GM23248 (cell line): ENCODE results near the gene PRKCE. TPM values are rescaled to one million over a fixed set of nuclear protein-coding genes. Genes with fewer than 3 reads are reported as not detected.
A peak's percentile ranks its signal among the peaks of the same experiment; 100 is the strongest.

ENCODE experiments used
- DNase-seq: peaks from one replicate; pipeline ENCODE4 v3.0.0-alpha.2; 2015
- H2AFZ ChIP-seq: fragments of 200-600 bp; sonication (generic); 2 replicates; pipeline ENCODE4 v1.6.1; 2016; ENCODE audit warnings: antibody characterized with exemption
- H3F3A ChIP-seq: fragments of 200-600 bp; sonication (generic); 2 replicates; pipeline ENCODE4 v1.6.1; 2016; ENCODE audit warnings: mild to moderate bottlenecking, antibody characterized with exemption, mixed run types; ENCODE audit not compliant: insufficient read depth
- H3K27ac ChIP-seq: fragments of 200-600 bp; sonication (generic); 2 replicates; pipeline ENCODE4 v1.5.1; 2016; ENCODE audit warnings: mild to moderate bottlenecking
- H3K27me3 ChIP-seq: fragments of 200-600 bp; sonication (generic); replicated peaks from 2 replicates; pipeline ENCODE4 v1.6.1; 2016; ENCODE audit warnings: mild to moderate bottlenecking; ENCODE audit not compliant: insufficient read depth
- H3K36me3 ChIP-seq: fragments of 200-600 bp; sonication (generic); 2 replicates; pipeline ENCODE4 v1.6.1; 2016; ENCODE audit warnings: low read depth, mild to moderate bottlenecking
- H3K4me1 ChIP-seq: fragments of 200-600 bp; sonication (generic); 2 replicates; pipeline ENCODE4 v1.6.1; 2016; ENCODE audit warnings: mild to moderate bottlenecking; ENCODE audit not compliant: insufficient read depth
- H3K4me2 ChIP-seq: fragments of 200-600 bp; sonication (generic); one replicate; pipeline ENCODE4 v1.6.1; 2016; ENCODE audit warnings: mild to moderate bottlenecking; ENCODE audit not compliant: unreplicated experiment
- H3K4me3 ChIP-seq: fragments of 200-600 bp; sonication (generic); 2 replicates; pipeline ENCODE4 v1.5.1; 2016; ENCODE audit warnings: mild to moderate bottlenecking
- H3K79me2 ChIP-seq: fragments of 200-600 bp; sonication (generic); 2 replicates; pipeline ENCODE4 v1.6.1; 2016; ENCODE audit warnings: mild to moderate bottlenecking; ENCODE audit not compliant: insufficient read depth
- H3K9ac ChIP-seq: fragments of 200-600 bp; sonication (generic); 2 replicates; pipeline ENCODE4 v1.6.1; 2016; ENCODE audit warnings: mild to moderate bottlenecking
- H3K9me2 ChIP-seq: fragments of 200-600 bp; sonication (generic); 2 replicates; pipeline ENCODE4 v1.6.1; 2016; ENCODE audit warnings: mixed run types, mild to moderate bottlenecking, moderate library complexity; ENCODE audit not compliant: insufficient read depth
- H3K9me3 ChIP-seq: fragments of 200-600 bp; sonication (generic); one replicate; pipeline ENCODE4 v1.6.1; 2017; ENCODE audit warnings: low read depth
- H4K20me1 ChIP-seq: fragments of 200-600 bp; sonication (generic); 2 replicates; pipeline ENCODE4 v1.6.0; 2016; ENCODE audit not compliant: insufficient read depth
- EZH2 ChIP-seq: fragments of 200-600 bp; sonication (generic); IDR thresholded peaks from 2 replicates; pipeline ENCODE4 v1.6.1; 2018; ENCODE audit warnings: antibody characterized with exemption, mild to moderate bottlenecking; ENCODE audit not compliant: insufficient read depth, poor library complexity, severe bottlenecking
- EZH2phosphoT487 ChIP-seq: fragments of 200-600 bp; sonication (generic); IDR thresholded peaks from 2 replicates; pipeline ENCODE4 v1.6.1; 2018; ENCODE audit warnings: antibody characterized with exemption, moderate library complexity, mild to moderate bottlenecking, low read depth; ENCODE audit not compliant: insufficient read depth
- WGBS, 2 experiments: methylation state at CpG; one replicate each; pipeline ENCODE4 v1.1.6; 2015 to 2017; ENCODE audit warnings: low lambda C conversion rate in 2 of 2, low coverage in 1 of 2; ENCODE audit errors: missing lambda C conversion rate in 2 of 2; 5-methylcytosine and 5-hydroxymethylcytosine counted together
- in situ Hi-C: fragments of 300-500 bp; cut with MboI; formaldehyde crosslinking; loops from 2 replicates; pipeline ENCODE4 v1.15.0; 2020
- polyA plus RNA-seq: library from polyadenylated mRNA; unstranded; fragments of >200 nt; fragmentation: Nextera tagmentation; extraction: Ambion mirVana; gene quantifications from 2 replicates; pipeline ENCODE4 v1.2.1, GENCODE V29; 2016
- total RNA-seq: library from RNA; depleted of rRNA; stranded (reverse); fragments of >200 nt; shearing (Covaris generic); gene quantifications from 2 replicates; pipeline ENCODE4 v1.2.3, GENCODE V29; 2014

The PRKCE gene
- total and polyA plus RNA-seq, 2 experiments from 2014 or later, result 5.9 to 7.0 TPM

DNA sequence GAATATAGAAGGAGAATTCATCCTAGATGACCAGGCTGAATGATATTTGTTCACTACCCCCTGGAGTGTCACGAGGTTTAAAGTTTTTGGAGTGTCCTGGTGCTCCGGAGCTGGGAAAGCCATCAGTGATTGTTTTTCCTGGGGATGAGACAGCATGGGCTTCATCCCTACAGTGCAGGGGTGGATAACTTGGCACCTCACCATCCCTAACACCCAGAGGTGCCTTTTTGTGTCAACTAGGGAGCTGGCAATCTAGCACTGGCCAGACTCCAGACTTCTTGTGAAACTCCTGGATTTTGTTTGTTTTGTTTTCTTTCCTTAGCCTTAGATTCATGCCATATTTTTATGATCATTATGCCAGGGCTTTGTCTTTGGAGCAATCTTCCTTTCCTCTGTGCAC is 164.8 kb downstream of the PRKCE start:
- peaks cover 8% of the 10 kb centered on the region; the same call in 1 of the 2 replicates for H3F3A ChIP-seq
- H3K4me3 ChIP-seq, result no peak overlapping the region
- H3K4me1 ChIP-seq, result peaks cover 18% of the 10 kb centered on the region
- peak overlapping the region; percentile 32 for H3K4me2 ChIP-seq
- no peaks in the 10 kb centered on the region for H3K9me3 ChIP-seq
- WGBS, 2 experiments, result 8 to 22% methylated on average over 2 of the region's 2 CpGs
- H3K27me3 ChIP-seq, result no peaks in the 10 kb centered on the region
- TF ChIP-seq EZH2phosphoT487, result no peak
- TF ChIP-seq EZH2, result no peak
- no peaks in the 10 kb centered on the region for H3K9me2 ChIP-seq
- no peak overlapping the region for H2AFZ ChIP-seq
- peaks cover 8% of the 10 kb centered on the region; the same call in 1 of the 2 replicates for H4K20me1 ChIP-seq
- no peak overlapping the region; the same call in 1 of the 2 replicates for H3K9ac ChIP-seq
- peaks cover 53% of the 10 kb centered on the region for H3K79me2 ChIP-seq
- in situ Hi-C loops, result no loop called here
- 0 out of 2 replicates have a peak overlapping the region, but pooled peaks have one; percentile 26 for H3K27ac ChIP-seq
- peak; percentile 63 for DNase-seq
- H3K36me3 ChIP-seq, result no peaks in the 10 kb centered on the region

GRCh38 chr2:45818591-45818990 is 167.1 kb downstream of the PRKCE start:
- H3K27me3 ChIP-seq, result no peaks in the 10 kb centered on the region
- no peaks in the 10 kb centered on the region for H3K9me3 ChIP-seq
- H3K79me2 ChIP-seq, result peaks cover 45% of the 10 kb centered on the region
- peaks cover 10% of the 10 kb centered on the region for H3K4me1 ChIP-seq
- H3K27ac ChIP-seq, result no peak overlapping the region
- no peak overlapping the region for H2AFZ ChIP-seq
- H3K36me3 ChIP-seq, result no peaks in the 10 kb centered on the region
- H4K20me1 ChIP-seq, result no peaks in the 10 kb centered on the region; the same call in 1 of the 2 replicates
- no peak overlapping the region for H3K9ac ChIP-seq
- H3K4me3 ChIP-seq, result no peak overlapping the region
- DNase-seq, result no peak
- in situ Hi-C loops, result no loop called here
- H3F3A ChIP-seq, result no peaks in the 10 kb centered on the region
- H3K9me2 ChIP-seq, result no peaks in the 10 kb centered on the region
- no peak overlapping the region for H3K4me2 ChIP-seq
- 78 to 84% methylated on average over 5 of the region's 5 CpGs for WGBS, 2 experiments
- no peak for TF ChIP-seq EZH2
- no peak for TF ChIP-seq EZH2phosphoT487

DNA sequence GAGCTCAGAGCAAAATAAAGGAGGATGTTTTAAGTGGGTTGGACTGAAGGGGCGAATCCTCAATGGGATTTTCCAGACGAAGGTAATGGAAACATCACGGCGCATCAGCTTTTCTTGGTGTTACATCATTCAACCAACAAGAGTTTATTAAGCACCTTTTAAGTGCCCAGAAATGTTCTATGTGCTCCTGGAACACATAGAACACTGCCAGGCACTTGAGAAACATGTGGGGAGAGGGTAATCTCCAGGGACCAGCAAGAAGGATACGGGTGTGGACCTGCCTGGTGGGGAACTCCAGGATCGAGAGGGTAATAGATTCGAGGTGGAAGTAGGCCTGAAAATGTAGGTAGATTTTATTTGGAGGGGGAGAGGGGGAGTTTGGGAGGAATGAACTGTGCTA is 168.6 kb downstream of the PRKCE start:
- Histone ChIP-seq H3K9ac (no peak overlapping the region), H3K27ac (no peak overlapping the region), H3K79me2 (peaks cover 45% of the 10 kb centered on the region), H3K4me3 (no peak overlapping the region), H3K27me3 (no peaks in the 10 kb centered on the region), H2AFZ (no peak overlapping the region), H4K20me1 (no peaks in the 10 kb centered on the region; the same call in 1 of the 2 replicates), H3F3A (no peaks in the 10 kb centered on the region), H3K36me3 (no peaks in the 10 kb centered on the region), H3K4me1 (peaks cover 10% of the 10 kb centered on the region), H3K9me3 (no peaks in the 10 kb centered on the region), H3K4me2 (no peak overlapping the region), H3K9me2 (no peaks in the 10 kb centered on the region)
- in situ Hi-C loops, result no loop called here
- WGBS, 2 experiments, result 96 to 99% methylated on average over 7 of the region's 7 CpGs
- TF ChIP-seq EZH2, result no peak
- no peak for TF ChIP-seq EZH2phosphoT487
- DNase-seq, result no peak

DNA sequence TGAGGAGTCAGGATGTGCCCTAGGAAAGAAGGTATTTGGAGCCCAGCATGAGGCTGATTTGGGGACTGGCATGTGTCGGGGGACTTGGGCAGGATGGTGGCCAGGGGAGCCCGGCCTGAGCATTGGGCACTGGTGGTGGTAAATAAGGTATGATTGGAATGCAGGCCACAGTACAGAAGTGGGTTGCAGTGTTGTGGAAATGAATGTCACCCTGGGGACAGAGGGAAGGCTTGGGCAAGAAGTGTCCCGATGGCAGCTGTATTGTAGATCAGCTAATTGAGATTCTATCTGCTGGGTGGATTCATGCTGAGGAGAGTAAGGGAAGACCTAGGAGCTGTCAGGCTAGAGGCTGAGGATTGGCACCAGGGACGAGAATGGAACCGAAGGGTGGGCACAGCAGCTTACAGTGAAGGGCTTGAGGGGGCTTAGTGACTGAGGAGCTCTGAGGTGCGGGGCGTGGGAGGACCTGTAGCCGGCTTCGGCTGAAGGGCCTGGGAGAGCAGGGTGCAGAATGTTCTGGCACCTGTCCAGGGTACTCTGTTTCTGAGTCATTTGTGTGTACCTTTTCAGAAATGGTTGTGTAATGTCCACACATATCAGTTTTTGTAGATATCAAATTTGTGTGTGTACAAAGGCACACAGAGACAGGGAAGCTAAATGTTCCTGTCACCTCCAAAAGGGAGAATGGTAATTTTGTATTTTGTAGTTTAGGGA is 170.2 kb downstream of the PRKCE start:
- no peaks in the 10 kb centered on the region for H3F3A ChIP-seq
- no peaks in the 10 kb centered on the region for H3K27me3 ChIP-seq
- peaks cover 4% of the 10 kb centered on the region for H3K4me1 ChIP-seq
- H3K9ac ChIP-seq, result no peak overlapping the region
- no peaks in the 10 kb centered on the region; the same call in 1 of the 2 replicates for H4K20me1 ChIP-seq
- no peaks in the 10 kb centered on the region for H3K36me3 ChIP-seq
- H3K79me2 ChIP-seq, result peaks cover 42% of the 10 kb centered on the region
- no peak overlapping the region for H3K4me2 ChIP-seq
- DNase-seq, result peak; percentile 31
- WGBS, 2 experiments, result 85 to 86% methylated on average over 9 of the region's 9 CpGs
- H3K4me3 ChIP-seq, result no peak overlapping the region
- no peaks in the 10 kb centered on the region for H3K9me3 ChIP-seq
- TF ChIP-seq EZH2, result no peak
- TF ChIP-seq EZH2phosphoT487, result no peak
- no peaks in the 10 kb centered on the region for H3K9me2 ChIP-seq
- H2AFZ ChIP-seq, result no peak overlapping the region
- in situ Hi-C loops, result no loop called here
- H3K27ac ChIP-seq, result no peak overlapping the region
